ENCODE data around the gene ANKH. TPM values are rescaled to one million over a fixed set of nuclear protein-coding genes. Genes with fewer than 3 reads are reported as not detected.

The ANKH gene
- total RNA-seq, 1 experiment from 2014 or later = 81.4 TPM

GRCh38 chr5:14768508-14769365, 102.8 kb downstream of the ANKH start:
- ChIA-PET CTCF (no interaction called here), POLR2A (ENCODE audit: unreplicated experiment) (interaction anchor here (0.6 kb wide), 2 partner anchors 63 to 190 kb away, joined by 3 read pairs; no protein-coding TSS in a partner anchor)
- no peaks in the 10 kb centered on the region for H3F3A ChIP-seq (ENCODE audit: insufficient read depth, low read depth)
- no peaks in the 10 kb centered on the region for H3K27me3 ChIP-seq (ENCODE audit: insufficient read depth, low read depth)
- no peaks in the 10 kb centered on the region for H3K79me2 ChIP-seq (ENCODE audit: low read depth)
- intact Hi-C loops (cut with micrococcal nuclease; ENCODE audit: unreplicated experiment) = no loop called here
- no peaks in the 10 kb centered on the region for H3K9me2 ChIP-seq (ENCODE audit: insufficient read depth)
- H3K4me3 ChIP-seq = no peak overlapping the region
- H3K4me2 ChIP-seq = no peak overlapping the region
- no peaks in the 10 kb centered on the region for H3K36me3 ChIP-seq (ENCODE audit: low read depth)
- BruUV-seq (replicated peaks) = no TSS peak
- no peak for TF ChIP-seq CTCF (conservative IDR thresholded peaks at IDR 0.05)
- TF ChIP-seq EZH2 (IDR thresholded peaks at IDR 0.05; ENCODE audit: low read depth) = no peak
- no peaks in the 10 kb centered on the region for H3K9me3 ChIP-seq (ENCODE audit: insufficient read depth, low read depth)
- DNase-seq = no peak
- no peaks in the 10 kb centered on the region for H4K20me1 ChIP-seq (ENCODE audit: insufficient read depth)
- H3K4me1 ChIP-seq (replicated peaks; ENCODE audit: insufficient read depth) = no peaks in the 10 kb centered on the region
- H3K27ac ChIP-seq = no peak overlapping the region
- H2AFZ ChIP-seq = no peak overlapping the region

- Histone ChIP-seq H3K4me3 (no peak overlapping the region), H3K27me3 (ENCODE audit: insufficient read depth, low read depth) (no peaks in the 10 kb centered on the region), H3K27ac (no peak overlapping the region), H4K20me1 (ENCODE audit: insufficient read depth) (no peaks in the 10 kb centered on the region), H3F3A (ENCODE audit: insufficient read depth, low read depth) (no peaks in the 10 kb centered on the region), H3K79me2 (ENCODE audit: low read depth) (no peaks in the 10 kb centered on the region), H3K4me1 (replicated peaks; ENCODE audit: insufficient read depth) (no peaks in the 10 kb centered on the region), H3K9me3 (ENCODE audit: insufficient read depth, low read depth) (no peaks in the 10 kb centered on the region), H3K4me2 (no peak overlapping the region), H3K36me3 (ENCODE audit: low read depth) (no peaks in the 10 kb centered on the region), H3K9me2 (ENCODE audit: insufficient read depth) (no peaks in the 10 kb centered on the region), H2AFZ (no peak overlapping the region)
- ChIA-PET CTCF (no interaction called here), POLR2A (ENCODE audit: unreplicated experiment) (interaction anchor here (0.6 kb wide), 1 partner anchor 191 kb away, joined by 3 read pairs; no protein-coding TSS in a partner anchor)
- BruUV-seq (replicated peaks) = no TSS peak
- TF ChIP-seq EZH2 (IDR thresholded peaks at IDR 0.05; ENCODE audit: low read depth) (no peak), CTCF (conservative IDR thresholded peaks at IDR 0.05) (no peak)
- DNase-seq = no peak
- intact Hi-C loops (cut with micrococcal nuclease; ENCODE audit: unreplicated experiment) = no loop called here
Observed at GRCh38 chr5:14767735-14768507, 103.7 kb downstream of the ANKH start.

- no peak overlapping the region for H2AFZ ChIP-seq
- no peaks in the 10 kb centered on the region for H3K27me3 ChIP-seq (ENCODE audit: insufficient read depth, low read depth)
- H3K4me3 ChIP-seq = no peak overlapping the region
- no peak overlapping the region for H3K4me2 ChIP-seq
- H3K9me3 ChIP-seq (ENCODE audit: insufficient read depth, low read depth) = no peaks in the 10 kb centered on the region
- H4K20me1 ChIP-seq (ENCODE audit: insufficient read depth) = no peaks in the 10 kb centered on the region
- H3K4me1 ChIP-seq (replicated peaks; ENCODE audit: insufficient read depth) = no peaks in the 10 kb centered on the region
- DNase-seq = no peak
- ChIA-PET CTCF (interaction anchor here (1.0 kb wide), 1 partner anchor 43 kb away, joined by 5 read pairs; no protein-coding TSS in a partner anchor), POLR2A (ENCODE audit: unreplicated experiment) (no interaction called here)
- H3F3A ChIP-seq (ENCODE audit: insufficient read depth, low read depth) = no peaks in the 10 kb centered on the region
- TF ChIP-seq EZH2 (IDR thresholded peaks at IDR 0.05; ENCODE audit: low read depth) = no peak
- TF ChIP-seq CTCF (conservative IDR thresholded peaks at IDR 0.05) = no peak
- H3K36me3 ChIP-seq (ENCODE audit: low read depth) = no peaks in the 10 kb centered on the region
- BruUV-seq (replicated peaks) = no TSS peak
- H3K27ac ChIP-seq = no peak overlapping the region
- intact Hi-C loops (cut with micrococcal nuclease; ENCODE audit: unreplicated experiment) = no loop called here
- no peaks in the 10 kb centered on the region for H3K79me2 ChIP-seq (ENCODE audit: low read depth)
- no peaks in the 10 kb centered on the region for H3K9me2 ChIP-seq (ENCODE audit: insufficient read depth)
Observed at GRCh38 chr5:14767053-14767452, 104.5 kb downstream of the ANKH start.
